Thyroid gland (tissue), 4 donors: ENCODE results near the gene APOO. TPM values are rescaled to one million over a fixed set of nuclear protein-coding genes. Genes with fewer than 3 reads are reported as not detected.
A peak's percentile ranks its signal among the peaks of the same experiment; 100 is the strongest.

ENCODE experiments used
- DNase-seq, 2 donors: peaks; one replicate each; pipeline ENCODE4 v3.0.0-alpha.2; 2019
- H3K27ac ChIP-seq, 3 donors: fragments of 200-600 bp; sonication (generic); 1 replicate in 2 of 3; 2 replicates in 1 of 3; pipeline ENCODE4 v1.5.1; 2016 to 2019; ENCODE audit warnings: mild to moderate bottlenecking in 1 of 3, moderate library complexity in 1 of 3
- H3K27me3 ChIP-seq: fragments of 200-600 bp; sonication (generic); one replicate; pipeline ENCODE4 v1.5.1; 2019
- H3K36me3 ChIP-seq, 2 donors: fragments of 200-600 bp; sonication (generic); one replicate each; pipeline ENCODE4 v1.5.1; 2016 to 2019
- H3K4me1 ChIP-seq, 2 donors: fragments of 200-600 bp; sonication (generic); one replicate each; pipeline ENCODE4 v1.5.1; 2017 to 2019
- H3K4me3 ChIP-seq, 3 donors: fragments of 200-600 bp; sonication (generic); replicated peaks in 1 of 3; 1 replicate in 2 of 3; 2 replicates in 1 of 3; pipeline ENCODE4 v1.5.1; 2016; ENCODE audit warnings: mild to moderate bottlenecking in 1 of 3
- H3K9me3 ChIP-seq: fragments of 200-600 bp; sonication (generic); one replicate; pipeline ENCODE4 v1.5.1; 2017
- POLR2A ChIP-seq, 2 donors: fragments of 450-650 bp; IDR thresholded peaks; one replicate each; pipeline ENCODE4 v1.6.1; 2017; ENCODE audit warnings: antibody characterized with exemption in 2 of 2, mild to moderate bottlenecking in 2 of 2, moderate library complexity in 1 of 2
- WGBS, 2 donors: methylation state at CpG; one replicate each; pipeline ENCODE4 v1.1.5; 2017; 5-methylcytosine and 5-hydroxymethylcytosine counted together
- intact Hi-C: fragments of 100-400 bp; cut with DNase I; formaldehyde crosslinking; loops from one replicate; pipeline ENCODE4 v1.15.1; 2023
- total RNA-seq, 4 donors: library from RNA; depleted of rRNA; stranded (reverse); fragments of >200 nt; gene quantifications; one replicate each; pipeline ENCODE4 v1.2.3, GENCODE V29; 2016
- TF ChIP-seq, protein P1 (sequence below), 6 experiments: fragments of 200-600 bp in 3 of 6; fragments of 450-650 bp in 3 of 6; sonication (generic) in 3 of 6; IDR thresholded peaks; one replicate each; pipeline ENCODE4 v1.5.1; 2016 to 2019; ENCODE audit warnings: antibody characterized with exemption in 6 of 6, mild to moderate bottlenecking in 2 of 6, inconsistent platforms in 1 of 6, moderate library complexity in 1 of 6

Gene APOO
- total RNA-seq, 4 donors from 2014 or later: 12.6 to 34.8 (median 22.5) TPM

DNA sequence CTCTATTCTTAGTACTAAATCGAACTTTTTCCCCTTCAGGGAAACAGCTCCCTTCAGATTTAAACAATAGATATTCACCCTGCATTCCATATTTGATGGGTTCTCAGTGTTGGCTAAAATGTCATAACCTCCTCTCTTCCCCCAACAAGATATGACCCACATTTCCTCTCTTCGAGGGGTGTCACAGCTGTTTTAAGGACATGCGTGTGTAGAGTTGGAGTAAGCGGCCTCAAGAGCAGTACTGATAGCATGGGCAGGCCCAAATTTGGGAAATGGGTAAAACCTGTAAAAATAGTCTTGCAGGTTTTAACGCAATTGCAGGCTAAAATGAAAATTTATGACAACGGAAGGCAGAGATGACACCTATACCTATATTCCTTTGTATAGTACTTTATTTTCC, 96.1 kb downstream of the APOO start:
- 74 to 75% methylated on average over 6 of the region's 6 CpGs for WGBS, 2 donors
- H3K36me3 ChIP-seq: no peaks in the 10 kb centered on the region
- peaks cover 0 to 4% of the 10 kb centered on the region in 2 donors for H3K4me1 ChIP-seq
- no peak for TF ChIP-seq POLR2A (IDR thresholded peaks at IDR 0.05)
- TF ChIP-seq, protein P1, sequence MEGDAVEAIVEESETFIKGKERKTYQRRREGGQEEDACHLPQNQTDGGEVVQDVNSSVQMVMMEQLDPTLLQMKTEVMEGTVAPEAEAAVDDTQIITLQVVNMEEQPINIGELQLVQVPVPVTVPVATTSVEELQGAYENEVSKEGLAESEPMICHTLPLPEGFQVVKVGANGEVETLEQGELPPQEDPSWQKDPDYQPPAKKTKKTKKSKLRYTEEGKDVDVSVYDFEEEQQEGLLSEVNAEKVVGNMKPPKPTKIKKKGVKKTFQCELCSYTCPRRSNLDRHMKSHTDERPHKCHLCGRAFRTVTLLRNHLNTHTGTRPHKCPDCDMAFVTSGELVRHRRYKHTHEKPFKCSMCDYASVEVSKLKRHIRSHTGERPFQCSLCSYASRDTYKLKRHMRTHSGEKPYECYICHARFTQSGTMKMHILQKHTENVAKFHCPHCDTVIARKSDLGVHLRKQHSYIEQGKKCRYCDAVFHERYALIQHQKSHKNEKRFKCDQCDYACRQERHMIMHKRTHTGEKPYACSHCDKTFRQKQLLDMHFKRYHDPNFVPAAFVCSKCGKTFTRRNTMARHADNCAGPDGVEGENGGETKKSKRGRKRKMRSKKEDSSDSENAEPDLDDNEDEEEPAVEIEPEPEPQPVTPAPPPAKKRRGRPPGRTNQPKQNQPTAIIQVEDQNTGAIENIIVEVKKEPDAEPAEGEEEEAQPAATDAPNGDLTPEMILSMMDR (IDR thresholded peaks at IDR 0.05): no peak
- H3K9me3 ChIP-seq: no peaks in the 10 kb centered on the region
- intact Hi-C loops: no loop called here
- H3K27ac ChIP-seq: no peak overlapping the region
- H3K4me3 ChIP-seq: no peak overlapping the region
- no peak for DNase-seq
- H3K27me3 ChIP-seq: no peaks in the 10 kb centered on the region

DNA sequence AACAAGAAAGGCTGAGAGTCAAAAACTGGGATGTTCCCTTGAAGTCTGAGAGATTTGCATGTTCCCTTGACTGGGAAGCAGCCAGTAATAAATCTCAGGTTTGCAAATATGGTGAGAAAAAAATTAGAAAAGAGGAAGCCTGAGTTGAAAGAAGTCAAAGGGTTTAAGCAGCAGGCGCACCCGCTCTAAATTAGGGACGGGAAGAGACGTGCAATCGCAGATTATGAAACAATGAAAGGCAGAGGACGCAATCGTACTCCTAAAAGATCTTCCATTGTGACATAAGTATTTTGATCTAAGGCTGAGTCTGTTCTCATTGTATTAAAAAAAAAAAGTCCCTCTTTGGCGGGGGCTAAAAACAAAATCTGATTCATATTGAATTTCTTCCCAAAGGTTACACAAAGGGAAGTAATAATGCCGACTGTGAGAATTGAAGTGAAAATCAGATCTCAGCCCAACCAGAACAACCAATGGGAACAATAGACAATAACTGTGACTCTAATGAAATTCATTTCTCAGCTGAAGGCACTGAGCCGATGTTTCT, 96.6 kb downstream of the APOO start:
- no peak for DNase-seq
- H3K27ac ChIP-seq: no peak overlapping the region

DNA sequence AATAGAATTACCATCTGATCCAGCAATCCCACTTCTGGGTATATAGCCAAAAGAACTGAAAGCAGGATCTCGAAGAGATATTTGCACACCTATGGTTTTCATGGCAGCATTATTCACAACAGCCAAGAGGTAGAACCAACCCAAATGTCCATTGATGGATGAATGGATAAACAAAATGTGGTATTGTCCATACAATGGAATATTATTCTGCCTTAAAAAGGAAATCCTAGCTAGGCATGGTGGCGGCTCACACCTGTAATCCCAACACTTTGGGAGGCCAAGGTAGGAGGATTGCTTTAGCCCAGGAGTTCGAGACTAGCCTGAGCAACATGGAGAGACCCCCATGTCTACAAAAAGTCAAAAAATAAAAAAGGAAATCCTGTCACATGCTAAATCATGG, 97.5 kb downstream of the APOO start:
- DNase-seq: no peak
- H3K27ac ChIP-seq: no peak overlapping the region
- WGBS, 2 donors: 98% methylated on average over 3 of the region's 3 CpGs
- intact Hi-C loops: no loop called here
- no peaks in the 10 kb centered on the region for H3K27me3 ChIP-seq
- H3K9me3 ChIP-seq: no peaks in the 10 kb centered on the region
- no peak overlapping the region for H3K4me3 ChIP-seq
- TF ChIP-seq, protein P1 (IDR thresholded peaks at IDR 0.05): no peak
- no peak for TF ChIP-seq POLR2A (IDR thresholded peaks at IDR 0.05)
- H3K36me3 ChIP-seq: no peaks in the 10 kb centered on the region
- peaks cover 0 to 7% of the 10 kb centered on the region in 2 donors for H3K4me1 ChIP-seq

More for the DNA sequence above, 96.6 kb downstream of the APOO start:
- H3K36me3 ChIP-seq: no peaks in the 10 kb centered on the region
- H3K9me3 ChIP-seq: no peaks in the 10 kb centered on the region
- H3K4me3 ChIP-seq: no peak overlapping the region
- intact Hi-C loops: no loop called here
- H3K27me3 ChIP-seq: no peaks in the 10 kb centered on the region
- TF ChIP-seq POLR2A (IDR thresholded peaks at IDR 0.05): no peak
- TF ChIP-seq, protein P1 (IDR thresholded peaks at IDR 0.05): no peak
- 69 to 76% methylated on average over 10 of the region's 10 CpGs for WGBS, 2 donors
- peaks cover 0 to 7% of the 10 kb centered on the region in 2 donors for H3K4me1 ChIP-seq

DNA sequence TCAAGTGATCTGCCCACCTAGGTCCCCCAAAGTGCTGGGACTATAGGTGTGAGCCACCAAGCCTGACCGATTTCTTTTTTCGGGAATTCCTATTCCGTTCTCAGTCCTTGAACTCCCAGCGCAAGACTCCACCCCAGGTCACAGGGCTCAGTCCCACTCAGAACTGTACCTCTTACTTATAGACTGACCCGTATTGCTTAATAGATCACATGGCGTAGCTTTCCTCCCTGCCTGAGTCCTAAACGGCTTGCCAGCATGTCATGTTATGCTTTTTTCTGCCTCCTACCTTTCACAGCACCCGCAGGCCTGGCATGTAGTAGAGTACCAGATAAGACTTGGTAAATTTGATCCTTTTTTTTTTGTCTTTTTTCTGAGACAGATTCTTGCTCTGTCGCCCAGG, 102.3 kb downstream of the APOO start:
- intact Hi-C loops: no loop called here
- DNase-seq: no peak
- Histone ChIP-seq H3K9me3 (no peaks in the 10 kb centered on the region), H3K36me3 (no peaks in the 10 kb centered on the region), H3K4me3 (no peak overlapping the region), H3K27me3 (no peaks in the 10 kb centered on the region), H3K27ac (peak overlapping the region in 2 of 3 donors; percentile 64 to 70), H3K4me1 (peaks cover 0 to 19% of the 10 kb centered on the region in 2 donors)
- TF ChIP-seq, protein P1 (IDR thresholded peaks at IDR 0.05): no peak
- TF ChIP-seq POLR2A (IDR thresholded peaks at IDR 0.05): no peak
- 94 to 95% methylated on average over 9 of the region's 9 CpGs for WGBS, 2 donors

DNA sequence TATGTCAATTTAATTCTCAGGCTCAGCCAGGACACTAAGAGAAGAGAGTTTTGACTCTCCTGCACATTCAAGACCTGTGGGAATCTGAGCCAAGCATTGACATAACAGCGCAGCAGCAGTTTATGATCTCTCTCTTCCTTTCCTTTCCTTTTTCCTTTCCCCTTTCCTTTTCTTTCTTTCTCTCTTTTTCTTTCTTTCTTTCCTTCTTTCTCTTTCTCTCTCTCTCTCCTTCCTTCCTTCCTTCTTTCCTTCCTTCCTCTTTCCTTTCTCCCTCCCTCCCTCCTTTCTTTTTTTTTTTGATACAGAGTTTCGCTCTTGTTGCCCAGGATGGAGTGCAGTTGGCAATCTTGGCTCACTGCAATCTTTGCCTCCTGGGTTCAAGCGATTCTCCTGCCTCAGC, 103.2 kb downstream of the APOO start:
- intact Hi-C loops: no loop called here
- H3K9me3 ChIP-seq: no peaks in the 10 kb centered on the region
- H3K36me3 ChIP-seq: no peaks in the 10 kb centered on the region
- no peak overlapping the region for H3K4me3 ChIP-seq
- no peaks in the 10 kb centered on the region for H3K27me3 ChIP-seq
- TF ChIP-seq POLR2A (IDR thresholded peaks at IDR 0.05): no peak
- TF ChIP-seq, protein P1 (IDR thresholded peaks at IDR 0.05): no peak
- peak overlapping the region; percentile 54 to 70 (median 64) for H3K27ac ChIP-seq
- 35 to 61% methylated on average over 1 to 3 of the region's 3 CpGs for WGBS, 2 donors
- peaks cover 0 to 19% of the 10 kb centered on the region in 2 donors for H3K4me1 ChIP-seq
- DNase-seq: no peak
